COLO668 (cell line): ENCODE measurements around the gene PPP1R8.
"Not testable (repeated sequence)": the region's sequence is repeated elsewhere in the genome, so short reads cannot be mapped to it uniquely, and the experiment has no call there.

Source experiments
- DNase-seq: peaks from one replicate; lab custom pipeline; 2025; ENCODE audit not compliant: unreplicated experiment; lab: John Stamatoyannopoulos, UW

Gene PPP1R8

GRCh38 chr1:27830621-27831440, at the start of gene PPP1R8:
PPP1R8 (plus strand) TSS chr1:27830782; CDS start chr1:27830836, 54 bp downstream.
- peak; percentile 99 for DNase-seq

GRCh38 chr1:27782950-27783349, 47.6 kb upstream of the PPP1R8 start:
- DNase-seq, result no peak

GRCh38 chr1:27784700-27785099, 45.9 kb upstream of the PPP1R8 start:
- DNase-seq, result no peak

GRCh38 chr1:27785781-27786455, 44.7 kb upstream of the PPP1R8 start:
- no peak for DNase-seq

- DNase-seq, result no peak
Observed at GRCh38 chr1:27787895-27788294, 42.7 kb upstream of the PPP1R8 start.

- DNase-seq, result no peak
Observed at GRCh38 chr1:27789540-27790041, 41.0 kb upstream of the PPP1R8 start.

GRCh38 chr1:27790270-27790669, 40.3 kb upstream of the PPP1R8 start:
- not testable (repeated sequence) for DNase-seq

- no peak for DNase-seq
Observed at GRCh38 chr1:27795601-27796000, 35.0 kb upstream of the PPP1R8 start.

- no peak for DNase-seq
Observed at GRCh38 chr1:27804791-27805190, 25.8 kb upstream of the PPP1R8 start.

- DNase-seq, result no peak
Observed at GRCh38 chr1:27806758-27807157, 23.8 kb upstream of the PPP1R8 start.

- no peak for DNase-seq
Observed at GRCh38 chr1:27807385-27807784, 23.2 kb upstream of the PPP1R8 start.

- DNase-seq, result not testable (repeated sequence)
Observed at GRCh38 chr1:27808131-27808530, 22.5 kb upstream of the PPP1R8 start.

- DNase-seq, result no peak
Observed at GRCh38 chr1:27809883-27810282, 20.7 kb upstream of the PPP1R8 start.

GRCh38 chr1:27811741-27812500, 18.7 kb upstream of the PPP1R8 start:
- no peak for DNase-seq

- DNase-seq, result no peak
Observed at GRCh38 chr1:27816921-27817630, 13.5 kb upstream of the PPP1R8 start.

- no peak for DNase-seq
Observed at GRCh38 chr1:27821761-27822315, 8.7 kb upstream of the PPP1R8 start.

- no peak for DNase-seq
Observed at GRCh38 chr1:27823784-27824183, 6.8 kb upstream of the PPP1R8 start.

- no peak for DNase-seq
Observed at GRCh38 chr1:27824411-27824810, 6.2 kb upstream of the PPP1R8 start.

GRCh38 chr1:27829339-27829960, 1.1 kb upstream of the PPP1R8 start:
- DNase-seq, result not testable (repeated sequence)
